ENCODE measurements around the gene KCNJ1.

DNA sequence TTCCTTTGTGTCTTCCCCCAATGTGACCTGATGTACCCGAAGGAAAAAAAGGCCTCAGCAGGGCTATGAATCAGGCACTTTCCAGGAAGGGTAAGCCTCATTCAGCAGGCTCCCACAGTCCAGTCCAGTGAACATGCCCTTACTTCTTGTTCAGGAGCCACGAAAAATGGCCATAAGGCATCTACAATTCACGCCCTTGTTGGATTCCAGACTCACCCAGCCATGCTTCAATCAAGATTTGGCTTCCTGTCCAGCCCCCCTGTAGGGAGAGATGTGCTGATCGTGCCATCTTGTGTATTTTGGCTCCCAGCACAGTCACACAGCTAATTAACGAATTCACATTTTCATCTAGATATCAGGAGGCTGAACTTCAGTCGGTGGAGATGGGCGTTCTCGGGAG is 14.1 kb upstream of the KCNJ1 start:
- TF ChIP-seq, protein P1, sequence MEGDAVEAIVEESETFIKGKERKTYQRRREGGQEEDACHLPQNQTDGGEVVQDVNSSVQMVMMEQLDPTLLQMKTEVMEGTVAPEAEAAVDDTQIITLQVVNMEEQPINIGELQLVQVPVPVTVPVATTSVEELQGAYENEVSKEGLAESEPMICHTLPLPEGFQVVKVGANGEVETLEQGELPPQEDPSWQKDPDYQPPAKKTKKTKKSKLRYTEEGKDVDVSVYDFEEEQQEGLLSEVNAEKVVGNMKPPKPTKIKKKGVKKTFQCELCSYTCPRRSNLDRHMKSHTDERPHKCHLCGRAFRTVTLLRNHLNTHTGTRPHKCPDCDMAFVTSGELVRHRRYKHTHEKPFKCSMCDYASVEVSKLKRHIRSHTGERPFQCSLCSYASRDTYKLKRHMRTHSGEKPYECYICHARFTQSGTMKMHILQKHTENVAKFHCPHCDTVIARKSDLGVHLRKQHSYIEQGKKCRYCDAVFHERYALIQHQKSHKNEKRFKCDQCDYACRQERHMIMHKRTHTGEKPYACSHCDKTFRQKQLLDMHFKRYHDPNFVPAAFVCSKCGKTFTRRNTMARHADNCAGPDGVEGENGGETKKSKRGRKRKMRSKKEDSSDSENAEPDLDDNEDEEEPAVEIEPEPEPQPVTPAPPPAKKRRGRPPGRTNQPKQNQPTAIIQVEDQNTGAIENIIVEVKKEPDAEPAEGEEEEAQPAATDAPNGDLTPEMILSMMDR (conservative IDR thresholded peaks at IDR 0.05), result no peak
- TF ChIP-seq EZH2 (IDR thresholded peaks at IDR 0.05; ENCODE audit: low read depth), result no peak

Data from PC-9 (cell line).